ENCODE results near the gene FAM168A.
A peak's percentile ranks its signal among the peaks of the same experiment; 100 is the strongest.
"Not testable (repeated sequence)": the region's sequence is repeated elsewhere in the genome, so short reads cannot be mapped to it uniquely, and the experiment has no call there.

FAM168A gene

DNA sequence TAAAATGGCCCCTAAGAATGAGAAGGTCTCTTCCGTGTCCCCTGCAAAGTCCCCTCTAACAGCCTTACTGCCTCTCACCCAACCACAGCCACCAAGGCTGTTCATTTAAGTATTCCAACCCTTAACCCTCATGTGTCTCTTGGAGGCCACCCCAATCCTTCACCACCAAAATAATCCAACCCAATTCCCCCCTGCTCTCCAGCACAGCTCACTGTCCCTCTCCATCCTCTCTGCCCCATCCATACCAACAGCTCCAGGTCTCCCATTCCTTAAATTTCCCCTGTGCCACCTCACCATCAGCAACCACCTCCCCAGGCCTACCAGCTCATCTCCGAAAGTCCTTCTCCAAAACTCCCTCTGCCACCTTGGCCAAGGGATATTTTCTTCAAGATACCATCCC, 1.4 kb downstream of the FAM168A start:
- DNase-seq (ENCODE audit: low read depth in 2 of 2) = no peak

DNA sequence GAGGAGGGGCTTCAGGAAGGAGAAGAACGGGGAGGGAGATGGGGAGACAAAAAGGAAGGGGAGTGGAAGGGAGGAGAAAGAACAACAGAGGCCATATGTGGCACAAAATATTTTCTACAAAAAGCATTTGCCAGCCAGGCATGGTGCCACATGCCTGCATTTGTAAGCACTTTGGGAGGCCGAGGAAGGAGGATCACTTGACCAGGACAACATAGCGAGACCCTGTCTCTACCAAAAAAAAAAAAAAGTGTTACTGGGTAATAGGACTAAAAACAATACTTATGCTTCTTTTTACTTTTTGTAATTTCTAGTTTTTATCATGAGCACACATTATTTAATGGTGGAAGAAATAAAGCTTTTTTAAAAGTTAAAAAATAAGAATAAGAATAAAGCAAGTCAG, 5.3 kb downstream of the FAM168A start:
- DNase-seq (ENCODE audit: low read depth in 2 of 2) = no peak

DNA sequence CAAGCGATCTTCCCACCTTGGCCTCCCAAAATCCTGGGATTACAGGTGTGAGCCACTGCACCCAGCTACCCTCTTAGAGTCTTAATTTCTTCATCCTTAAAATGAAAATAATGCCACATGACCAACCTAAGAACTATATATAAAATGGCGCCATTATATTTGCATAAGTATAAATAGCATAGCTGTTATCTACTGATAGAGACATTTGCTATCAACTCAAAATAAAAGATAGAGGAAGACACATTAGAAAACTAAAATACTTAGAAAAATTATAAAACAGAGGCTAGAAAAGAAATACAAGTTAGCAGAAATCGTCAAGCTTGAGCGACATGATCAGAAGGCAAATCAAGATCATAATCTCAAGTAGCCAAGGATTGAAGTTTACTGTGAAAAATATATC, 6.2 kb downstream of the FAM168A start:
- DNase-seq (ENCODE audit: low read depth in 2 of 2) = no peak

DNA sequence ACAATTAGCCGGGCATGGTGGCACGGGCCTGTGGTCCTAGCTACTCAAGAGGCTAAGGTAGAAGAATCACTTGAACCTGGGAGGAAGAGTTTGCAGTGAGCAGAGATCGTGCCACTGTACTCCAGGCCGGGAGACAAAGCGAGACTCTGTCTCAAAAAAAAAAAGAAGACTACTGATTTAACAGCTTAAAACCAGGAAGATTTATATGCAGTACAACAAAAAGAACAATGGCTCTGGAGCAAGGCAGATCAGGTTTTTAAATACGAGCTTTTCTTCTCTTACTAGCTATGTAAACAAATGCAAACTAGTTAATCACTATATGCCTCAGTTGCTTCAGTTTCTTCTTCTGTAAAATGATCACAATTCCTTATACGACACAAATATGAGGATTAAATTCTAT, 6.9 kb downstream of the FAM168A start:
- no peak for DNase-seq (ENCODE audit: low read depth in 2 of 2)

DNA sequence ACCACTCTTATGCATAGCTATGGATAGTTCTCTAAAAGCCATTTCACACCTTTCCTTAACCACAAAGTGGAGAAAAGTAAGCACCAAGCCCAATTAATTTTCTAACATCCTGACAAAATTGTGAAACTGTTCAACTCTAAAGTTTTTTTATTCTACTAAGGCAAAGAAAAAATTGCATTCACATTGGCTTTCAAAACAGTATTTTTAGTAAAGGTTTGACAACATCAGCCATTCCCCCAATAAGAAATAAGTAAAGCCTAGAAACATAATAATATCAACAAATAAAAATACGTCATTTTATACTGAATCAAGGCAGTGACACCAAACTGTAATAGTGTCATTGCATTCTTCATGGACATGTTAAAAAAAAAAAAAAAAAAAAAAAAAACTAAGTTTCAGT, 11.1 kb downstream of the FAM168A start:
- DNase-seq (ENCODE audit: low read depth in 2 of 2) = no peak

DNA sequence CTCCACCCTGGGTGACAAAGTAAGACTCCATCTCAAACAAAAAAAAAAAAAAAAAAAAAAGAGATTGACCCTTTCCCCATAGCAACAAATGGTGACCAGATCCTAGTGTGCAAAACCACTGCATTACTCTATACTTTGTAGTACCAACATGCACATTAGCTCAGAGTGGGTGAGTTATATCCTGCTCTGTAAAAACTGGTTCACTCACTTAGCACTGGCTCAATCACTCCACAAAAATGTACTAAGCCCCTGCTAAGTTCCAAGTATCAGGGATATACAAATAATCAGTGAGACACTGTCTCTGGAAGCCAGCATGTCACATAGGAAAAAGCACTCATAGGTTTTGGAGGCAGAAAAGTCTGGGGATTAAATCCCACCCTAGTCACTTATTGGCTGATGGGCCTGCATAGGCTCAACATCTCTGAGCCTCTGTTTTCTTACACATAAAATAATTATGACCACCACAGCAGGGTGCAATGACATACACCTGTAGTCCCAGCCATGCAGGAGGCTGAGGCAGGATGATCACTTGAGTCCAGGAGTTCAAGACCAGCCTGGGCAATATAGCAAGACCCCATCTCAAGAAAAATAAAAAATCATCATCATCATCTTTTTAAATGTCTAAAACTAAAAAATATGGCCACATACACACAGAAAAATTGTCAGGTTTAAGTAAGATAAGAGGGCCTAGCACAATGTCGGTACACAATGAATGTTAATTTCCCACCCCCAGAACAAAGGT, 11.9 kb downstream of the FAM168A start:
- DNase-seq (ENCODE audit: low read depth in 2 of 2) = no peak

DNA sequence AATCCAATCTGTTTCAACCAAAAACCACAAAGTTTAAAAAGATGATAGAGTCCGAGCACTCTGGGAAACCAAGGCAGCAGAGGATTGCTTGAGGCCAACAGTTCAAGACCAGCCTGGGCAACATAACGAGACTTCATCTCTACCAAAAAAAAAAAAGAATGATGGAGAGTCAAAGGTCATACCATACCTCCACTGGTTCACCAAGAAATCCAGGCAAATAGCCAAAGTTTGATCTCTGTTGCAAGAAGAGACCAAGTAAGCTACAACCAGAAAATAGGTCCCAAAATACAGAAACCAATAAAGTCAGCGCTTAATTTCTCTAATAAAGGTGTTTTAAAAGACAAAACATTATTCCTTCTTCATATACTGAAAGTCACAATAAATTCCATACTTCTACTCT, 13.1 kb downstream of the FAM168A start:
- no peak for DNase-seq (ENCODE audit: low read depth in 2 of 2)

DNA sequence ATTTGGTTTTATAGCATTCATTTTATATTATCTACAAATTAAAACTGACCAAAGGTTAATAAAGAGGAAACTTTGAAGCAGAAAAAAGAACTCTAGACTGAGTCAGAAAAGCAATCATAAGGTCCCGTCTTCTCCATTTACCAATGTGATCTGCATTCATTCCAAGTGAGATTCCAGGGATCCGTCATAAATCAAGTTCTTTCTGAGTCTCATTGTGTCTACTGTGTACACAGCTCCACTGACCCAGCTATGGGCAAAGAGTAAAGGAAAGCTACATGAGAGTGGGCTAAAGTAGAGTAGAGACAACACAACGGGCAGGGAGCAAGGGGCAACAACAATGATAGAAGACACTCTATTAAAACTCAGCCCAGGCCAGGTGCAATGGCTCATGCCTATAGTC, 15.3 kb downstream of the FAM168A start:
- DNase-seq (ENCODE audit: low read depth in 2 of 2) = no peak

DNA sequence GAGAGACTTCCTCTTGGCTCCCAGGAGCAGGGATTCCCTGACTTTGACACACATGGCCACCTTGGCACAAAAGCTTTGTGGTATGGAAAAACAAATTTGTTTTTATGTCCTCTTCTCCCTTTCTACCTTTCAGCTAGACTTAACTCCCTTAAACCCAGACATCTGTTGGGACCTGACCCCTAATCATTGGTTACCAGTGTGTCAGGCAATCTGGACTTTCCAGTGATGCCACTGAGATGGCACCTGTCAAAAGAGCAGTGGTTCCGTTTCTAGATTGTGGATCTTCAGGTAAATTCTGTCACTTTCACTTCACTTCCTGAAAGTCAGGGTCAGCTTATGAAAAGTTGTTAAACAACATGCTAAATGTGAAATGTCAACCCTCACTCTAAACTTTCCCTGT, 17.2 kb downstream of the FAM168A start:
- not testable (repeated sequence) for DNase-seq (ENCODE audit: low read depth in 2 of 2)

DNA sequence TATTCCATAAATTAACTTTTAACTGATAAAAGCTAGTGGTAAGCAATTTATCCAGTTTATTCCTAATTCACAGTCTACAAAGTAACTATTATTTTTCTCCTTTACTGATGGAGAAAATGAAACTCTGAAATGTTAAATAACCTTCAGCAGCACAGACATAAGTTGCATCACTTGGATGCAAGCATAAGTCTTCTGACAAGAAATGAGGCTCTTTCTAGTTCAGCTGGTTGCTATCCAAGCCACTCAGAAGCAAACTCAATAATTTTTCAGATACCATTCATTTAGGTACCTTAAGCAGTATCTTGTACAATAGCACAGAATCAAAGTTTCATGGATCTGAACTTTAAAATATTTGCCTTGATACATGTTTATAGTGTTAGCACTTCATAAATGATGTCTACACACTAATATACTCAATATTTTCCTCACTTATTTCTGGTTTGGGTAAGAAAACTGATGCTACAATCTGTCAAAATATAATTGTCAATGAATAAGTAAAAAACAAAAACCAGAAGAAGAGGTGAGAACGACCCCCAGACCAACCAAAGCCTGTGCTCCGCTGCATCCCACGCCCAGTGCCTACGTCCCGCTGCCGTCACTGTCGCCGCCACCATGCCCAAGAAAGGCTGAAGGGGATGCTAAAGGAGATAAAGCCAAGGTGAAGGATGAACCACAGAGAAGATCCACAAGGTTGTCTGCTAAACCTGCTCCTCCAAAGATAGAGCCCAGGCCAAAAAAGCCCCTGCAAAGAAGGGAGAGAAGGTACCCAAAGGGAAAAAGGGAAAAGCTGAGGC, 18.1 kb downstream of the FAM168A start:
- no peak for DNase-seq (ENCODE audit: low read depth in 2 of 2)

DNA sequence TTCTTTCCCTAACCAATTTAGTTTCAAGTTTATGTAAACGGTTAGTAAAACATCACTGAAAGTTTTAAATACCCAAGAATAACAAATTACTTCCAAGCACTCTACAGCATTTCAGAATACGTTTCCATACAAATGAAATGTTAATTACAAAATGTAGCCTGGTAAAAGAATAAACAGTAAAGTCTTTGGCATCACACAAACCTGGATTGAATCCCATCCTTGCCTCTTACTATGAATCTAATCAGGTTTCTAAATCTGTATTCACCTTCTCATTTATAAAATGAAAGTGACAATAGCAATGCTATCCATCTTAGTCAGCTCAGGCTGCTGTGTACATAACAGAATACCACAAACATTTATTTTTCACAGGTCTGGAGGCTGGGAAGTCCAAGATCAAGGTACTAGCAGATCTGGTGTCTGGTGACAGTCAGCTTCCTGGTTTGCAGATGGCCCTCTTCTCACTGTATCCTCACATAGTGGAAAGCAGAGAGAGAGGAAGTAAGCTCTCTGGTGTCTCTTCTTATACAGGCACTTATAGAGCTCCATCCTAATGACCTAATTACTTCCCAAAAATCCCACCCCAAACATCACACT, 19.2 kb downstream of the FAM168A start:
- no peak for DNase-seq (ENCODE audit: low read depth in 2 of 2)

DNA sequence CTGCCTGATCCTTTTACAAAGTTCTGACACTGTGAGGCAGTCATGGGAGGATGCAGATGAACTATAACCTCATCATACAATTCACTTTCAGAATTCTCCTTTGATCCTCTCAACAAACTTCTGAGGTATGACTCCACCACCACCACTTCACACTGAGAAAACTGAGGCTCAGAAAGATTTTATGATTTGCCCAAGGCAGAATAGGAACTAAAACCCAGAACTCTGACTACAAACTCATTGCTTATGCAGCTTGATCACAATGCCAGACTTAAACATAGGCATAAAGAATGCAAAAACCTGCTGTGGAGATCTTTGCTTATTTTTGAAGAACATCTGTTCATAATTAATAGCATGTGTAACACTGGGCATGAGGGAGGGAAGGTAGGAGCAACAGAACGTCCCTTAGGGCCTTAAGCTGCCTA, 20.4 kb downstream of the FAM168A start:
- peak; percentile 57 to 59 for DNase-seq (ENCODE audit: low read depth in 2 of 2)

DNA sequence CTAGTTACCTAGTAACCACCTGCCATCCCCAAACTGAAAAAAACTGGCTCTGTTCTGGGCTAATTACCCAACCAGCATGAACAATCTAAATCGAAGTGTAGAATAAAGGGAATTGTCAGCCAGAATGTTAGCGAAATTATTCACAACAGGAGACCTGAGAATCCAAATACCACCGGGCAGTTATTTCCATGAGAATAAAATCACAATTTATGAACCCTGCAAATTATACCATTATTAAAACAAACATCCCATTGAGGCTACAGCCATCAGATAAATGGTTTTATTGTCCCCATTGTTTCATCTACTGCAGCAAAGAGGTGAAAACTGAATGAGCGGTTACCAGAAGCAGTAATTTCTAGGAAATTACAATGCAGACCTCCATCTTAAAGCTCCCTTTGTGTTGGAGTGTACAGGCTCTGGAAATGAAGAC, 21.7 kb downstream of the FAM168A start:
- DNase-seq (ENCODE audit: low read depth in 2 of 2) = no peak

DNA sequence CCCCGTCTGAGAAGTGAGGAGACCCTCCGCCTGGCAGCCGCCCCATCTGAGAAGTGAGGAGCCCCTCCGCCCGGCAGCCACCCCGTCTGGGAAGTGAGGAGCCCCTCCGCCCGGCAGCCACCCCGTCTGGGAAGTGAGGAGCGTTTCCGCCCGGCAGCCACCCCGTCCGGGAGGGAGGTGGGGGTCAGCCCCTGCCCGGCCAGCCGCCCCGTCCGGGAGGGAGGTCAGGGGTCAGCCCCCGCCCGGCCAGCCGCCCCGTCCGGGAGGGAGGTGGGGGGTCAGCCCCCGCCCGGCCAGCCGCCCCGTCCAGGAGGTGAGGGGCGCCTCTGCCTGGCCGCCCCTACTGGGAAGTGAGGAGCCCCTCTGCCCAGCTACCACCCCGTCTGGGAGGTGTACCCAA, 25.9 kb downstream of the FAM168A start:
- DNase-seq (ENCODE audit: low read depth in 2 of 2) = not testable (repeated sequence)

DNA sequence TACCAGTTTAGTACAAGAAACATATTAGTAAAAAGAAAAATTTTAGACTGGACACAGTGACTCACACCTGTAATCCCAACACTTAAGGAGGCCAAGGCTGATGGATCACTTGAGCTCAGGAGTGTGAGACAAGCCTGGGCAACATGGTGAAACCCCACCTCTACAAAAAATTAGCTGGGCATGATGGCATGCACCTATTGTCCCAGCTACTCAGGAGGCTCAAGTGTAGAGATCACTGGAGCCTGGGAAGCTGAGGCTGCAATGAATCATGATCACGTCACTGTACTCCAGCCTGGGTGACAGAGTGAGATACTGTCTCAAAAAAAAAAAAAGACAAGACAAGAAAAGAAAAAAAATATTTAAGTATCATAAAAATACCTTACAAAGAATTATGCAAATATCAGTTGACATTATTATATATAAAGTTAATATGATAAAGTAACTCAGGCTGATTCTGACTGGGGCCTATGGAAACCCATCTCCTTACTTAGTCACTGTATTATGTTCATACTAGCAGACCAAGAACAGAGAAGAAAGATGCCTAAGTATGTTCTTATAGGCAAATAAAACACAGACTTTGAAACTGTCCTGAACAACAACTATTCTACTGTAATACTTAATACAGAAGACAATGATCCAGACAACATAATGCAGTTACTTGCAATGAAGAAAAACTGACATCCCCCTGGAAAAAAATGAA, 27.3 kb downstream of the FAM168A start:
- DNase-seq (ENCODE audit: low read depth in 2 of 2) = no peak

DNA sequence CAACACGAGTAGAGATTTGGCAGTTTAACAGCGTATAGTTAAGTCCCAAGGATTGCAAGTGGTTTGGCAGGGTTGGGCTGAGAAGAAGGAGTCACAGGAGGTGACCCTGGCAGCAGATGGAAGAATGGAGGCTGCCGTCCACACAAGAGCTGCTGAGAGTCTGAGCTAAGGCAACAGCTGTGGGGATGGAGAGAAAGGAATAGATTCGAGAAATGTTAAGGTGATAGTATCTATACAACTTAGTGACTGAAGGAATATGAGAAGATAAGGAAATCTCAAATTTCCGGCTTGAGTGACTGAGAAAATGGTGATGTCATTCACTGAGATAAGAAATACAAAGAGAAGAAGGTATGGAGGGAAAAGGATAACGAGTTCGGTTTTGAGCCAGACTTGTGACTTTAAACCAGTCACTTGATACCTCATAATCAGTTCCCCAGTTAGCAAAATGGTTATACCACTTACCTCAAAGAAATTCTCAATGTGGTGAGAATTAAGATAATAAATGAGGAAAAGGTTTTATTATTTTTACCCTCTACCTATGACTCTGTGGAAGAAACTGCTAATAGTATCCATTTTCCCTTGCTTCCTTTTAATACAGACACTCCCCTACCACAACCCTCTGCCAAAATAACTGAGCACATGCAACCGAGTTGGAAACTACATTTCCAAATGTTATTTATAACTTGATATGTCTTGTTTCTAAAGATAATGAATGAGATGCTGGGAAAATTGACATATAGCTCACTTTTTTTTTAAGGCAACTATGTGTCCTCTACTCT, 30.7 kb downstream of the FAM168A start:
- DNase-seq (ENCODE audit: low read depth in 2 of 2) = no peak

DNA sequence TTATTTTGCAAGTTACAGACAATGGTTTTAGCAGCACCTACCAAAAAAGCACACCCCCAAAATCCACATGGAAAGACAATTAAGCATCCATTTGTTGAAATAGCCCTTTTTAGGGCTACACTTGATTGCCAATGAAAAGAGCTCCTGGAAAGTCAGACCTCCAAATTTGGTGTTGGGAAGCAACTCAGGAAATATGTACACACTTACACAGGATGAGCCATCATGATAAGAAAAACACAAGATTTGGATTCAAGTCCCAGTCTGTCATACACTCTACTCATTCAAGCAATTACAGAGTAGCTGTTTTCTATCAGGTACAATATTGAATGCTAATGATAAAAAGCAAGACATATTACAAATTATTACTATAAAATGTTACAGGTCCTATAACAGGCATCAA, 31.5 kb downstream of the FAM168A start:
- DNase-seq (ENCODE audit: low read depth in 2 of 2) = no peak

DNA sequence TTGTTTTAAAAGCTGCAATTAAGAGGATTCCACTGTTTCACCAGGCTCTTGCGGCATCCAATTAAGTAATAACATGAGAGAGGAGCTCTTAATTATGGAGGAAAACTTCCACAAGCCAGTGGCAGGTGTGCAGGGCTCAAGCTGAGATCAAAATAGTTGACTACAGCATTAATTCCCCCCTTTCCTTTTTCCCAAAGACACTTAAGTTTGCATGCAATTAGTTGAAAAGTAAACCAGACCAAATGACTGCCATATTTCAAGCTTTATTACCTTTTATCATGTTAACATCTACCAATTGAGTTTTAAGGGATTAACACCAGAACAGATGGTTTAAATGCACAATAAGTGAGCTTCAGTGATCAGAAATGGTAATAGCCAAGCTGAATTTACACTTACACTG, 32.1 kb downstream of the FAM168A start:
- DNase-seq (ENCODE audit: low read depth in 2 of 2) = no peak

DNA sequence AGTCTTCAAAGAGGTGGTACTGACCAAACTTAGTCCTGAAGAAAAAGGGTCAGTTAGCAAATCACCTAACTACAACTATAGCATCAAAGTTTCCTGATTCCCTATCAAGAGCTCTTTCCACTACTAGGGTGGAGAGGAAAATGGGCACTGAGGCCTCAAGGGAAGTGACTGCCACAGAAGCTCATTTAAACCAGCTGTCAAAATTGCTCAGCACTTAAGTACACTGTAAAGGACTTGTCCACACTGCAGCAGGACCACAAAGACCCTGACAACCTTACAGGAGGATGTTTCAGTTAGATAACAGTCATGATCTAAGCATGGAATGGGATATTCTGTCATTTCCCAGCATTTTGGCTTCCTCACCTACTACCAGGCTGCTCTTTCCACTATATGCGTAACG, 33.0 kb downstream of the FAM168A start:
- DNase-seq (ENCODE audit: low read depth in 2 of 2) = no peak

DNA sequence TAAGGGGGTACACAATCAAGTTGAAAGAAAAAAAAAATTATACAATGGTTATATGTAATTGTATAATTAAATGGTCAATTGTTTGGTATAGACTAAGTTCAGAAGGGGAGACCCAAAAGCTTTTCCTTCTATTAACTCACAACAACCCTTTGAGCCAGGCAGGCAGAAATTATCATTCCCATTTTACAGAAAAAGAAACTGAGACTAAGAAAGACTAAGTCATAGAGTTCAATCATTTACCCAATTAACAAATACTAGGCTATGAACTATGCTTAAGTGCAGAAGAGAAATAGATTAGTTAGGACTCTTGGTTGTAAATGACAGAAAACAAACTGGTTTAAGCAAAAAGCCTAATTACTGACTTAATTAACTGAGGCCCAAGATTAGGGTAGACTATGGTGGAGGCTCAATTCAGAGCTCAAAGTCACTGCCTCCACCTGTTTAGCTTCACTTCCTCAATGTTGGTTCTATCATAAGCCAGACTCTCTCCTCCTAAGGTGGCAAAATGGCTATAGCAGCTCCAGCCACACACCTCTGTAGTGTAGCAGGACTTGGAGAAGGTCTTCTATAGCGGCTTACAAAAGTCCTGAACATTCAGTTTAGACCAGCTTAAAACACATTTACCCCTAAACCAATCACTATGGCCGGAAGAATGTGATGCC, 34.2 kb downstream of the FAM168A start:
- DNase-seq (ENCODE audit: low read depth in 2 of 2) = no peak

DNA sequence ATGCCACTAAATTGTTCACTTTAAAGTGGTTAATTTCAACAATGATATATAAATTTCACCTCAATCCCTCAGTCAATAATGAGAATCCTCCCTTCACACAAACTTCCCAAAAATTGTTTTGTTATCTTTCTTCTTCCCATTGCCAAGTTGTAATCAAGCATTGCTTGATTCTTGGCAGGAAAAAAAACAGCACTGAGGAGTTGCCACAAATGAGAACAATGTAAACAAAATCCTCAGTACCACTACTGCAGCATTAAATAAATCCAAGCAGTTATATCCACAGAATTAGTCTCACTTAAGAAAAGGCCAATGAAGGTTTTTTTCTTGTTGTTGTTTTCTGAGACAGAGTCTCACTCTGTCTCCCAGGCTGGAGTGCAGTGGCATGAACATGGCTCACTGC, 38.2 kb downstream of the FAM168A start:
- DNase-seq (ENCODE audit: low read depth in 2 of 2) = no peak

Data from fibroblast of skin of left quadriceps (primary cell).